GM19438 (cell line): ENCODE data around the gene CDKN2B-AS1.
"Not testable (repeated sequence)": the region's sequence is repeated elsewhere in the genome, so short reads cannot be mapped to it uniquely, and the experiment has no call there.

Experiments used
- ATAC-seq: cut with Tn5 transposase; IDR thresholded peaks from one replicate; pipeline ENCODE4 v1.9.1; 2021; ENCODE audit warnings: low read depth; ENCODE audit not compliant: unreplicated experiment

Gene CDKN2B-AS1

GRCh38 chr9:22041344-22041743, 46.8 kb downstream of the CDKN2B-AS1 start:
- no peak for ATAC-seq

GRCh38 chr9:22041775-22042174, 47.2 kb downstream of the CDKN2B-AS1 start:
- ATAC-seq: no peak

DNA sequence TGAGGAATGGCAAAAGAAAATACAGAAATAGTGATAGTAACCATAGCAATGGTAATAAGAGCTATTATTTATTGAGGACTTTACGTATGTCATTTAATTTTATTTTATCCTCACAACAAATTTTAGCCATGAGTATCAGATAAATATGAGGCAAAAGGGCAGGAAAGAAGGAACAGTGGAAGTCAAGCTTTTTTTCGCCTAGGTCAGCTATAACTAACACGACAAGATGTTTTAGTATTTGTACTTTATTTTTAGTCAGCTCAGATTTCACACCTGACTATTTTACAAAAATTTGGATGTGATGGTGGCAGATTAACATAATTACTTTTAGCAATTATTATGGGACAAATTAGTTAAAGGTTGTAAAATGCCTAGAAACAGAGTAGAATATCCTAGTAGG, 49.3 kb downstream of the CDKN2B-AS1 start:
- ATAC-seq: no peak

DNA sequence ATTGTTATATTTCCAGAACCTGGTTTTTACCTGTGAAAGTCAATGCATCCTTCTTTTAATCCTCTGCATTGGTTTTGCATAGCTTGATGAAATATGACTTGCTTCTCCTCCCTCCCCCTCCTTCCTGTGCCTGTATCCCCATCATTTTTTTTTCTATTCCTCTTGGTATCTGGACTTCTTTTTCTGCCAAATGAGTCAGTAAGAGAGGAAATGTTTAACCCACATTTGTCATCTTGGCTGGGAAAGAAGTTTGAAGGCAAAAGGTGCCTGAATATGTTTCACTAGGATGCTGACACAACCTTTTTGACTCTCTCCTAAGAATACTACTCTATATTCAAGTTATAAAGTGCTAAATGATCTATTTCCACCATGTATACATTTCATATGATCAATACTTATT, 50.0 kb downstream of the CDKN2B-AS1 start:
- ATAC-seq: no peak

GRCh38 chr9:22045423-22045822, 50.8 kb downstream of the CDKN2B-AS1 start:
- no peak for ATAC-seq

GRCh38 chr9:22046243-22046885, 51.8 kb downstream of the CDKN2B-AS1 start:
- no peak for ATAC-seq

DNA sequence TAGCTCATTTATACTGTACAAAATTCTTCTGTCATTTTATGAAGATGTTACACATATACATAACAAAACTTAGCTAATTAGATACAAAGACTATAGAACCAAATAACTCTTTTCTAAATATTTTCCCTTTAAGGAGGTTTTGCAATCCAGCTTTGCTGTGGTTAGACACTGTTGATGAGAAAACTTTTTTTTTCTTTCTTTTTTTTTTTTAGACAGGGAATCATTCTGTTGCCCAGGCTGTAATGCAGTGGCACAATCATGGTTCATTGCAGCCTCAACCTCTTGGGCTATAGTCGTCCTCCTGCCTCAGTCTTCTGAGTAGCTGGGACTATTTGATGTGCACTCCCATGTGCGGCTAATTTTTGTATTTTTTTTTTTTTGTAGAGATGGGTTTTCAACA, 53.0 kb downstream of the CDKN2B-AS1 start:
- no peak for ATAC-seq

- ATAC-seq: no peak
Observed at GRCh38 chr9:22049411-22049810, 54.8 kb downstream of the CDKN2B-AS1 start.

DNA sequence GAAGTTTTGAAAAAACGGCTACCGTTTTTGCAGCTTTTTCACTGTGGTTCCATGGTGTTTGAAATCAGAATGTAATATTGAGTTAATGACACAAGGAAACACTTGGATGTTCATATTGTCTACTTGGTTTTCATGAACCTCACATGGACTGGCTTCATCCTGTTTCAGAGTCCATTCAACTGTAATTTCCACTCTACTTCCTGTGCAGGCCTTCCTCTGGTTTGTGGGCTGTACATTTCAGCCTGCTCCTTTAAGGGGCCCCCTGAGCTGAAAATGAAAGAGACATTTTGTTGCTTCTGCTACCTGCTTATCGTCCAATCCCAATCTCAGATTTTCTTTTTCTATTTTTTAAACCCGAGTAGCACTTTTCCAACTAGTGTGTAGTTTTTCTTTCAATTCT, 56.3 kb downstream of the CDKN2B-AS1 start:
- peak; percentile 91 for ATAC-seq

GRCh38 chr9:22052376-22052945, 57.9 kb downstream of the CDKN2B-AS1 start:
- ATAC-seq: no peak

- ATAC-seq: no peak
Observed at GRCh38 chr9:22053178-22053577, 58.6 kb downstream of the CDKN2B-AS1 start.

DNA sequence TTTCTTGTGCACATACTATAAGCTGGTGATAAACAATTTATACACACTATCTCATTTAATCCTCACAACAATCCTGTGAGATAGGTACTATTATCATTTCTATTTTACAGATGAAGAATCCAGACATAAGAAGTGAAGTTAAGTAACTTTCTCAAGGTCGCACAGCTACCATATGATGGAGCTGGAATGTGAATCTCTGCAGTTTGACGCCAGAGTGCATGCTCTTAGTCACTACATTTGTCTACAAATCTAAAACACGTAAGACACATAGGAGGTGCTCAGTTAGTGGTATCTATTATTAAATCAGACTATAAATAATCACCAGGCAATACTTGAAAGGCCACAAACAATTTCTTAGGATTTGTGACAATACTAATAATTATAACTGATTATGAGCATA, 59.5 kb downstream of the CDKN2B-AS1 start:
- no peak for ATAC-seq

DNA sequence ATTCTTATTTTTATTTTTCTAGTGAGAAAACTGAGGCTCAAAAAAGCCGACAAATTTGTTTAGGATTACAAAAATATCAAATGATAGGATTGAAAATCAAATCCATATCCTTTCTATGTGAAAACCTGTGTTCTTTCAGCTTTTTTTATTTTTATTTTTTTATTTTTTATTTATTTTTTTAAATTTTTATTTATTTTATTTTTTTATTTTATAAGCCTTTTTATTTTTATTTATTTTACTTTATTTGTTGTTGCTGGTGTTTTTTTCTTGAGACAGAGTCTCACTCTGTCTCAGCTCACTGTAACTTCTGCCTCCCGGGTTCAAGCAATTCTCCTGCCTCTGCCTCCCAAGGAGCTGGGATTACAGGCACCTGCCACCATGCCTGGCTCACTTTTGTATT, 59.9 kb downstream of the CDKN2B-AS1 start:
- no peak for ATAC-seq

DNA sequence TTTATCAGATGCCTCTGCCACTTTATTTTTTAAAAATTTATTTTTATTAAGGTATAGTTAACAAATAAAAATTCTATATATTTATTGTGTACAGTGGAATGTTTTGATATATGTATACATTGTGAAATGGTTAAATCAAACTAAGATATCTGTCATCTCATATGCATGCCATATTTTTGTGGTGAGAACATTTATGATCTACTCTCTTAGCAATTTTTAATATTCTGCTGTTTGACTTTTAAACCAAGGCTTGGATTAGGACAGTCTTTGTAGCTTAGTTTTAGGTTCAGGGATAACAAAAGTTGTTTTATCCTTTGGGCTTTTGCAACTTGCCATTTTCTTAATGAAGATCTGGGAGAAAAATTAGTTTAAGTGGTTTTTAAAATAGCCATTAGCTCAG, 60.5 kb downstream of the CDKN2B-AS1 start:
- no peak for ATAC-seq

DNA sequence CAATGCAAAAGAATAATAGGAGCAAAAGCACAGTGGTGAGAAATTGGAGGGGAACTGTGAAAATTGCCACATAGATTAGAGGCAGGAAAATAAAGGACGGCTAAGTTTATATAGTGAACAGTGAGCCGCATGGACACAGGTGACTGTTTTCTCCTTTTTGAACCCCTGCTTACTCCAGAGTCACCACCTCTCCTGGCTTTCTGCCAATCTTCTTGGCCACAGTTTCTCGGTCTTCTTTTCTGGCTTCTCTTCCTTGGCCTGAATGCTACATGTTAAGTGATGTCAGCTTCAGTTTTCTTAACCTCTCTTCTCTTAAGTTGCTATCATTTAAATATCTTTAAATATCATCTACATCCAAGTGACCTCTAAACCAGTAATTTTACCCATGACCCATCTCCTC, 61.8 kb downstream of the CDKN2B-AS1 start:
- no peak for ATAC-seq

DNA sequence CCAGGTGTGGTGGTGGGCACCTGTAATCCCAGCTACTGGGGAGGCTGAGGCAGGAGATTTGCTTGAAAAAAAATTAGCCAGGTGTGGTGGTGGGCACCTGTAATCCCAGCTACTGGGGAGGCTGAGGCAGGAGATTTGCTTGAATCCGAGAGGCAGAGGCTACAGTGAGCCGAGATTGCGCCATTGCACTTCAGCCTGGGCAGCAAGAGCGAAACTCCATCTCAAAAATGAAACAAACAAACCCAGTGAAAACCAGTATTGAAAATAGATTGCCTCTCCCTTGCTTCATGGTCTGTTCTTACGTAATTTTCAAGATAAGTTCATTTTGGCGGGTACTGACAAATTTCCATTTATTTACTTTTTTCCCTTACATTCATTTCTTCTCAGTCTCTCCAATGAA, 63.4 kb downstream of the CDKN2B-AS1 start:
- not testable (repeated sequence) for ATAC-seq

DNA sequence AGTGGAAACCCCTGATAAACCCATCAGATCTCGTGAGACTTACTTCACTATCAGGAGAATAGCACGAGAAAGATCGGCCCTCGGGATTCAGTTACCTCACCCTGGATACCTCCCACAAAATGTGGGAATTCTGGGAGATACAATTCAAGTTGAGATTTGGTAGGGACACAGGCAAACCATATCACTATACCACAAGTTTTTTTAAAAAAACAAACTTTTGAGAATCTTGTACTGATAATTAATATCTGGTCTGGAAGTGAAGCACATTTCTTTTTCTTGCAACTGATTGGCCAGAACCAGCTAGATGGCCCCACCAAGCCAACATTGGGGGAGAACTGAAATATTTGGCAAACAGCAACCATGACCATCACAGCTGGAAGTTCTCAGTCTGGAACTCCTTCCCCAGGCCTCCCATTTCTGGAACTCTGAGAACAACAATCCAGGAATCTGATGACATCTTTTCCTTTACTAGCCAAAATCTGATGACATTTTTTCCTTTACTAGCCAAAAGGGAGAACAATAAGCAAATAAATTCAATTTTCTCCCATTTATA, 66.3 kb downstream of the CDKN2B-AS1 start:
- ATAC-seq: no peak

DNA sequence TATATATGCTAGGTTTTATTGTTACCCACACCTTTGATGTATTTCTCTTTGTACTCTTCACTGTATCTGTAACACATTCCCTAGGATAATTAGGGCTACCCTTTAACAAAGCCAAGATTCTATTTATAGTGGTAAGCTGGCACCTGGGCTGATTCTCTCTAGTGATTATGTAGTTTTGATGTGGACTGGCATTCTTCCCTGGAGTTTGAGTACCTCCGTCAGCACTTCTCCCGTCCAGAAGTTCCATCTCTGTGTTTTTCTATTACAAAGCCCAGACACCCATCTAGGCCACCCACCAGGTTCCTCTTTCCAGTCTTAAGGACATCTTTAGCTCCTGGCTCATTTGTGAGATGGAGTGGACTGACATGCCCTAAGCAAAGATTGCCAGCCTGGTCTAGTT, 70.4 kb downstream of the CDKN2B-AS1 start:
- ATAC-seq: no peak

GRCh38 chr9:22065431-22066200, 71.0 kb downstream of the CDKN2B-AS1 start:
- ATAC-seq: no peak

DNA sequence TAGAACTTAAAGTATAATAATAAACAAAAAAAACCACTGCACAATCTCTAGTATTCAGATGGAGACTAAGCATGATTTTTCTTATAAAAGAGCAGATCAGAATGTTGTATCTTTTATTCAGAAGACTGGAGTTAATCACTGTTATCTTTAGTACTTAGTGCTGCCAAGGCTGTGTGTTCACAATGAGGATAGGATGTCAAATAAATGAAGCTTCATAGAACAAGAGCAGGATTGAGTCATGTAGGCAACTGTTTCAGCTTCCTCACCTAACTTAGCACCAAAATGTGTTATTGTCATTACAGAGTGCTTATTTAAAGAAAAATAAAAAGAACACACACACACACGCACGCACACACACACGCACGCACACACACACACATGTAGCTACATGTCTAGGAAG, 72.6 kb downstream of the CDKN2B-AS1 start:
- no peak for ATAC-seq

DNA sequence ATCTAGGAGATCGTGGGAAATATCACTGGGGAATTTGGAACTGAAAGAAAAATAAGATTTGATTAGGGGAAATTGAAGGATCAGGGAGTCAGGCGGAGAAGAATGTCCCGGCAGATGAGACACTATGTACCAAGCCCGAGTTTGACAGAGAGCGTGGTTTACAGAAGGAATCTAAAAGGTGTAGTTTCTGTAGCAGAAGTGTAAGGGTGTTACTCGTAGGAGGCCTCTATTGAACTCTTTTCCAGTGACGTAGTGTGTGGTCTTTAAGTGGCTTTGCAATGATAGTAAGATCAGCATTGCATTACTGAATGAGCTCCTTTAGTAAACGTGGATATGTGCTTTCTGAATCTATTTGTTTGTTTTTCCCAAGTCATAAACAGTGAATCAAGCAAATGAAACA, 73.8 kb downstream of the CDKN2B-AS1 start:
- no peak for ATAC-seq

DNA sequence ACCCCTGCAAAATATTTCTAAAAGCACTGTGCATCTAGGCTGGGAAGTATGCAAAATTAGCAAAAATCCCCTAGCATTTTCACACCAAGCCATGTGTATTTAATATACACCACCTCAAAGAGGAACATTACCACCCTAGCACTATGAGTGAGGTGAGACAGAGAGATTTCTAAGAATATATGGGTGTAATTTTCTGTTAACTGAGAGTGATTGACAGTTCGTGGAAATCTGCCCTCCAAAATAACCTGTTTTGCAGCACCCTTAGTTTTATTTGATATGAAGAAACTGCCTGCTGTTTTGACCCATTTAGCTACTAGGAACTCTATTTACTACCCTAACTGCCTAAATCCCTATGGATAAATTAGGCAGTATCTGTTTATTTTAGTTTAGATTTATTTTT, 78.8 kb downstream of the CDKN2B-AS1 start:
- no peak for ATAC-seq
